SU-DHL-6 (cell line): ENCODE results near the gene DMRT1.

Experiments
- EZH2phosphoT487 ChIP-seq: fragments of 200-600 bp; sonication (generic), shearing (Covaris generic); conservative IDR thresholded peaks from 2 replicates; pipeline ENCODE4 v1.6.1; 2018; ENCODE audit warnings: mild to moderate bottlenecking, antibody characterized with exemption, low read length, moderate library complexity, mixed read lengths
- TF ChIP-seq, protein P1 (sequence below): fragments of 200-600 bp; sonication (generic); IDR thresholded peaks from one replicate; pipeline ENCODE4 v1.5.1; 2017; ENCODE audit warnings: antibody characterized with exemption, mild to moderate bottlenecking, low read length, moderate library complexity; ENCODE audit not compliant: insufficient read depth, poor library complexity, severe bottlenecking

DNA sequence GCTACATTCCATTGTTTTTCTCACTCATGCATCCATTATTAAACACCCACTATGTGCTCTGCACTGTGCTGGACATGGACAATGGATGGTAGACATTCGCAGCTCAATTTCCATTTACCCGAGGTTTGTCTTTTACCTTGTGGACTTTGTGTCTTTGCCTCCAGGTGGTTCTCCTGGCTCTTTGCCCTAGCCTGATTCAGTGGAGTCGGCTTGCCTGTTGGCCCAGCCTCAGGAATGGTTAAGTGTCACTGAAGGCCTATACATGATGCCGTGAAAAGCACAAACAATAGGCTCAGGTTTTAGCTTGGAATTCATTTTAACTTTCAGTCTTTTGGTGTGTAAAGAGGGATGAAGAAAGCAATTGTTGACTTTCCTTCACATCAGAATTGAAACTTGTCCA, 118.4 kb downstream of the DMRT1 start:
- TF ChIP-seq, protein P1, sequence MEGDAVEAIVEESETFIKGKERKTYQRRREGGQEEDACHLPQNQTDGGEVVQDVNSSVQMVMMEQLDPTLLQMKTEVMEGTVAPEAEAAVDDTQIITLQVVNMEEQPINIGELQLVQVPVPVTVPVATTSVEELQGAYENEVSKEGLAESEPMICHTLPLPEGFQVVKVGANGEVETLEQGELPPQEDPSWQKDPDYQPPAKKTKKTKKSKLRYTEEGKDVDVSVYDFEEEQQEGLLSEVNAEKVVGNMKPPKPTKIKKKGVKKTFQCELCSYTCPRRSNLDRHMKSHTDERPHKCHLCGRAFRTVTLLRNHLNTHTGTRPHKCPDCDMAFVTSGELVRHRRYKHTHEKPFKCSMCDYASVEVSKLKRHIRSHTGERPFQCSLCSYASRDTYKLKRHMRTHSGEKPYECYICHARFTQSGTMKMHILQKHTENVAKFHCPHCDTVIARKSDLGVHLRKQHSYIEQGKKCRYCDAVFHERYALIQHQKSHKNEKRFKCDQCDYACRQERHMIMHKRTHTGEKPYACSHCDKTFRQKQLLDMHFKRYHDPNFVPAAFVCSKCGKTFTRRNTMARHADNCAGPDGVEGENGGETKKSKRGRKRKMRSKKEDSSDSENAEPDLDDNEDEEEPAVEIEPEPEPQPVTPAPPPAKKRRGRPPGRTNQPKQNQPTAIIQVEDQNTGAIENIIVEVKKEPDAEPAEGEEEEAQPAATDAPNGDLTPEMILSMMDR = no peak
- TF ChIP-seq EZH2phosphoT487 = no peak
